Nephron (organoid): ENCODE measurements around the gene CRTAP.
A peak's percentile ranks its signal among the peaks of the same experiment; 100 is the strongest.

Experiments used
- H3K27ac Mint-ChIP-seq, 3 experiments: 2 replicates each; pipeline ENCODE4 v1.8.0; 2020; ENCODE audit warnings: mixed read lengths in 3 of 3, mild to moderate bottlenecking in 2 of 3, moderate library complexity in 1 of 3
- H3K27me3 Mint-ChIP-seq: 2 replicates; pipeline ENCODE4 v1.8.0; 2021; ENCODE audit warnings: low read depth, mild to moderate bottlenecking, moderate library complexity, mixed read lengths
- H3K36me3 Mint-ChIP-seq: 2 replicates; pipeline ENCODE4 v1.8.0; 2020; ENCODE audit warnings: low read depth, mixed read lengths
- H3K4me1 Mint-ChIP-seq: 2 replicates; pipeline ENCODE4 v1.8.0; 2020; ENCODE audit warnings: mixed read lengths
- H3K4me3 Mint-ChIP-seq, 3 experiments: 2 replicates each; pipeline ENCODE4 v1.8.0; 2020; ENCODE audit warnings: mild to moderate bottlenecking in 3 of 3, mixed read lengths in 3 of 3, moderate library complexity in 2 of 3
- H3K9me3 Mint-ChIP-seq: 2 replicates; pipeline ENCODE4 v1.8.0; 2020; ENCODE audit warnings: mixed read lengths
- CTCF ChIP-seq, 3 experiments: fragments of 200-600 bp; sonication (generic); IDR thresholded peaks; one replicate each; pipeline ENCODE4 v1.5.0; 2021; ENCODE audit warnings: antibody characterized with exemption in 3 of 3; ENCODE audit not compliant: unreplicated experiment in 3 of 3

CRTAP gene

GRCh38 chr3:33083958-33084357, 29.9 kb upstream of the CRTAP start:
- Mint-ChIP-seq H3K27me3 (no peaks in the 10 kb centered on the region), H3K36me3 (peaks cover 23% of the 10 kb centered on the region), H3K9me3 (peaks cover 8% of the 10 kb centered on the region), H3K27ac (no peak overlapping the region), H3K4me3 (no peak overlapping the region), H3K4me1 (peaks cover 5% of the 10 kb centered on the region)
- no peak for TF ChIP-seq CTCF (IDR thresholded peaks at IDR 0.05; ENCODE audit: unreplicated experiment in 3 of 3)

GRCh38 chr3:33088691-33089090, 25.1 kb upstream of the CRTAP start:
- TF ChIP-seq CTCF (IDR thresholded peaks at IDR 0.05; ENCODE audit: unreplicated experiment in 3 of 3), result no peak
- Mint-ChIP-seq H3K27me3 (no peaks in the 10 kb centered on the region), H3K9me3 (peaks cover 12% of the 10 kb centered on the region), H3K27ac (no peak overlapping the region), H3K36me3 (peaks cover 67% of the 10 kb centered on the region), H3K4me1 (peaks cover 5% of the 10 kb centered on the region), H3K4me3 (no peak overlapping the region)

DNA sequence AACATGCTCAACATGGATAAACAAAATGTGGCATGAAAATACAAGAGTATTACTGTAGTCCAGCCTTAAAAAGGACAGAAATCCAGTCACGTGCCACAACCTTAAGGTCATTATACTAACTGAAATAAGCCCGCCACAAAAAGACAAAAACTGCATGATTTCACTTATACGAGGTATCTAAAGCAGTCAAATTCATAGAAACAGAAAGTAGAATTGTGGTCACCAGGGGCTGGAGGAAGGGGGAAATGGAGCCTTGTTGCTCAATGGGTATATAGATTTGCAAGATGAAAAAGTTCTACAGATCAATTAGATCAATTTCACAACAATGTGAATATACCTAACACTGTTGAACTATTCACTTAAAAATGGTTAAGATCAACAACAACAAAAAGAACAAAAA, 24.3 kb upstream of the CRTAP start:
- no peaks in the 10 kb centered on the region for H3K27me3 Mint-ChIP-seq
- peaks cover 12% of the 10 kb centered on the region for H3K9me3 Mint-ChIP-seq
- no peaks in the 10 kb centered on the region for H3K4me1 Mint-ChIP-seq
- TF ChIP-seq CTCF (IDR thresholded peaks at IDR 0.05; ENCODE audit: unreplicated experiment in 3 of 3), result no peak
- no peak overlapping the region for H3K4me3 Mint-ChIP-seq
- H3K36me3 Mint-ChIP-seq, result peaks cover 72% of the 10 kb centered on the region
- H3K27ac Mint-ChIP-seq, result no peak overlapping the region

GRCh38 chr3:33091746-33092145, 22.1 kb upstream of the CRTAP start:
- Mint-ChIP-seq H3K4me1 (peaks cover 11% of the 10 kb centered on the region), H3K36me3 (peaks cover 68% of the 10 kb centered on the region), H3K27ac (no peak overlapping the region), H3K4me3 (no peak overlapping the region), H3K9me3 (peaks cover 12% of the 10 kb centered on the region), H3K27me3 (no peaks in the 10 kb centered on the region)
- TF ChIP-seq CTCF (IDR thresholded peaks at IDR 0.05; ENCODE audit: unreplicated experiment in 3 of 3), result no peak

DNA sequence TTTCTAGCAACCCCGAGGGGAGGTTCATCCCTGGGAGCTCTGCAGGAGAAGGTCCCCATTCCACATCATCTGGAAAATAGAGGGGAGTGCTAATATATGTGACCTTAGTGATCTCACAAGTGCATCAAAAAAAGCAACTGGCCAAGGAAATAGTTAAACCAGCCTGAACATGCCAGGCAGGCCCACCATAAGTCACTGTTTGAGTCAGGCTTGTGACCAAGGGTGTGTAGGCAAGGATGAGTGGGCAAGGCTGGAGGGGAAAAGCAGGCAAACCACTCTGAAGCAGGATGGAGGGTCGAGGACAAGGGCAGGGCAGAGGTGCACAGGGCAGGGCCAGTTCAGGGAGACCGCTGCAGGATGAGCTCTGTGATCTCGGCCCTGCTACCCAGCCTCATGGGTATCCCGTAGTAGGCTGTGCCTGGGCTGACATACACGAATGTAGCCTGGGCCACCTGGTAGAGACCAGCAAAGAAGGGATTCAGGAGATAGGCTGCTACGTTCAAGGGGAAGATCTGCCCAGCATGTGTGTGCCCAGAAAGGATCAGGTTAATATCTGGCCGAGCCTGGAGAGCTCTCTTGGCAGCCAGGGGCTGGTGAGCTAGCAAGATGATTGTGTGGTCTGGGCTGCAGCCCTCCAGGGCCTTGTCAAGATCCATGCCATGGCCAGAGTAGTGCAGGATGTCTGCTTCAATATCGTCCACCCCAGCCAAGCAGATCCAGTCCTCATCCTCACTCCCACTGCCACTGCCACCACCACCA, 21.1 kb upstream of the CRTAP start:
- peaks cover 16% of the 10 kb centered on the region for H3K4me1 Mint-ChIP-seq
- peak overlapping the region in 2 of 3 experiments; percentile 16 to 44 for H3K4me3 Mint-ChIP-seq
- no peak overlapping the region for H3K27ac Mint-ChIP-seq
- peaks cover 62% of the 10 kb centered on the region for H3K36me3 Mint-ChIP-seq
- peaks cover 11% of the 10 kb centered on the region for H3K9me3 Mint-ChIP-seq
- TF ChIP-seq CTCF (IDR thresholded peaks at IDR 0.05; ENCODE audit: unreplicated experiment in 3 of 3), result no peak
- no peaks in the 10 kb centered on the region for H3K27me3 Mint-ChIP-seq

GRCh38 chr3:33093847-33094246, 20.0 kb upstream of the CRTAP start:
- H3K4me1 Mint-ChIP-seq, result peaks cover 16% of the 10 kb centered on the region
- H3K4me3 Mint-ChIP-seq, result peak overlapping the region; percentile 51 to 74 (median 62)
- H3K9me3 Mint-ChIP-seq, result peaks cover 3% of the 10 kb centered on the region
- H3K36me3 Mint-ChIP-seq, result peaks cover 50% of the 10 kb centered on the region
- no peaks in the 10 kb centered on the region for H3K27me3 Mint-ChIP-seq
- H3K27ac Mint-ChIP-seq, result no peak overlapping the region
- TF ChIP-seq CTCF (IDR thresholded peaks at IDR 0.05; ENCODE audit: unreplicated experiment in 3 of 3), result no peak
